ENCODE results near the gene SOX6.

Gene SOX6

GRCh38 chr11:15972838-15973237 lies 383.5 kb downstream of the SOX6 start:
- no peak for ATAC-seq (replicated peaks)
- no peaks in the 10 kb centered on the region for H3K36me3 Mint-ChIP-seq
- no peak overlapping the region for H3K4me3 Mint-ChIP-seq
- no peaks in the 10 kb centered on the region for H3K9me3 Mint-ChIP-seq
- no peaks in the 10 kb centered on the region for H3K4me1 Mint-ChIP-seq
- H3K27me3 Mint-ChIP-seq: no peaks in the 10 kb centered on the region
- no peak overlapping the region for H3K27ac Mint-ChIP-seq
- no peak for DNase-seq

GRCh38 chr11:15971215-15971546 lies 385.2 kb downstream of the SOX6 start:
- Mint-ChIP-seq H3K36me3 (no peaks in the 10 kb centered on the region), H3K9me3 (no peaks in the 10 kb centered on the region), H3K4me1 (no peaks in the 10 kb centered on the region), H3K27ac (no peak overlapping the region), H3K4me3 (no peak overlapping the region), H3K27me3 (no peaks in the 10 kb centered on the region)
- DNase-seq (no peak), ATAC-seq (replicated peaks) (no peak)

GRCh38 chr11:15970506-15971214 lies 385.7 kb downstream of the SOX6 start:
- ATAC-seq (replicated peaks) (no peak), DNase-seq (no peak)
- H3K9me3 Mint-ChIP-seq: no peaks in the 10 kb centered on the region
- no peaks in the 10 kb centered on the region for H3K4me1 Mint-ChIP-seq
- no peaks in the 10 kb centered on the region for H3K27me3 Mint-ChIP-seq
- H3K4me3 Mint-ChIP-seq: no peak overlapping the region
- no peaks in the 10 kb centered on the region for H3K36me3 Mint-ChIP-seq
- H3K27ac Mint-ChIP-seq: no peak overlapping the region

- ATAC-seq (replicated peaks) (no peak), DNase-seq (no peak)
- no peak overlapping the region for H3K27ac Mint-ChIP-seq
- no peak overlapping the region for H3K4me3 Mint-ChIP-seq
- no peaks in the 10 kb centered on the region for H3K36me3 Mint-ChIP-seq
- H3K4me1 Mint-ChIP-seq: no peaks in the 10 kb centered on the region
- no peaks in the 10 kb centered on the region for H3K27me3 Mint-ChIP-seq
- H3K9me3 Mint-ChIP-seq: no peaks in the 10 kb centered on the region
Observed at GRCh38 chr11:15969701-15970329, 386.5 kb downstream of the SOX6 start.

- H3K4me3 Mint-ChIP-seq: no peak overlapping the region
- no peaks in the 10 kb centered on the region for H3K4me1 Mint-ChIP-seq
- DNase-seq: no peak
- no peaks in the 10 kb centered on the region for H3K27me3 Mint-ChIP-seq
- ATAC-seq (replicated peaks): no peak
- no peaks in the 10 kb centered on the region for H3K9me3 Mint-ChIP-seq
- H3K36me3 Mint-ChIP-seq: no peaks in the 10 kb centered on the region
- H3K27ac Mint-ChIP-seq: no peak overlapping the region
Observed at GRCh38 chr11:15969281-15969680, 387.1 kb downstream of the SOX6 start.

GRCh38 chr11:15968461-15969130 lies 387.8 kb downstream of the SOX6 start:
- no peaks in the 10 kb centered on the region for H3K36me3 Mint-ChIP-seq
- no peaks in the 10 kb centered on the region for H3K4me1 Mint-ChIP-seq
- ATAC-seq (replicated peaks): no peak
- no peak overlapping the region for H3K27ac Mint-ChIP-seq
- H3K4me3 Mint-ChIP-seq: no peak overlapping the region
- no peaks in the 10 kb centered on the region for H3K27me3 Mint-ChIP-seq
- no peak for DNase-seq
- no peaks in the 10 kb centered on the region for H3K9me3 Mint-ChIP-seq

- Mint-ChIP-seq H3K27me3 (no peaks in the 10 kb centered on the region), H3K36me3 (no peaks in the 10 kb centered on the region), H3K4me1 (no peaks in the 10 kb centered on the region), H3K9me3 (no peaks in the 10 kb centered on the region), H3K4me3 (no peak overlapping the region), H3K27ac (no peak overlapping the region)
- no peak for ATAC-seq (replicated peaks)
- DNase-seq: no peak
Observed at GRCh38 chr11:15967966-15968365, 388.4 kb downstream of the SOX6 start.

GRCh38 chr11:15967166-15967565 lies 389.2 kb downstream of the SOX6 start:
- no peaks in the 10 kb centered on the region for H3K27me3 Mint-ChIP-seq
- no peak overlapping the region for H3K4me3 Mint-ChIP-seq
- DNase-seq: no peak
- no peaks in the 10 kb centered on the region for H3K36me3 Mint-ChIP-seq
- H3K27ac Mint-ChIP-seq: no peak overlapping the region
- H3K4me1 Mint-ChIP-seq: no peaks in the 10 kb centered on the region
- ATAC-seq (replicated peaks): no peak
- peaks cover 0 to 1% of the 10 kb centered on the region in 2 donors for H3K9me3 Mint-ChIP-seq

GRCh38 chr11:15965562-15966250 lies 390.6 kb downstream of the SOX6 start:
- Mint-ChIP-seq H3K27ac (no peak overlapping the region), H3K4me3 (no peak overlapping the region), H3K27me3 (no peaks in the 10 kb centered on the region), H3K4me1 (no peaks in the 10 kb centered on the region), H3K36me3 (no peaks in the 10 kb centered on the region), H3K9me3 (peaks cover 0 to 2% of the 10 kb centered on the region in 2 donors)
- ATAC-seq (replicated peaks) (no peak), DNase-seq (no peak)

- Mint-ChIP-seq H3K4me1 (no peaks in the 10 kb centered on the region), H3K36me3 (no peaks in the 10 kb centered on the region), H3K27ac (no peak overlapping the region), H3K4me3 (no peak overlapping the region), H3K27me3 (no peaks in the 10 kb centered on the region), H3K9me3 (peaks cover 0 to 2% of the 10 kb centered on the region in 2 donors)
- ATAC-seq (replicated peaks) (no peak), DNase-seq (no peak)
Observed at GRCh38 chr11:15963266-15963665, 393.1 kb downstream of the SOX6 start.

- H3K4me3 Mint-ChIP-seq: no peak overlapping the region
- no peak for ATAC-seq (replicated peaks)
- peaks cover 8% of the 10 kb centered on the region in 2 donors for H3K9me3 Mint-ChIP-seq
- no peak overlapping the region for H3K27ac Mint-ChIP-seq
- no peak for DNase-seq
- H3K27me3 Mint-ChIP-seq: no peaks in the 10 kb centered on the region
- no peaks in the 10 kb centered on the region for H3K36me3 Mint-ChIP-seq
- H3K4me1 Mint-ChIP-seq: no peaks in the 10 kb centered on the region
Observed at GRCh38 chr11:15958910-15959309, 397.4 kb downstream of the SOX6 start.

- DNase-seq (no peak), ATAC-seq (replicated peaks) (no peak)
- Mint-ChIP-seq H3K4me3 (no peak overlapping the region), H3K27me3 (no peaks in the 10 kb centered on the region), H3K27ac (no peak overlapping the region), H3K4me1 (no peaks in the 10 kb centered on the region), H3K9me3 (peaks cover 8 to 10% of the 10 kb centered on the region in 2 donors), H3K36me3 (no peaks in the 10 kb centered on the region)
Observed at GRCh38 chr11:15957234-15957633, 399.1 kb downstream of the SOX6 start.

GRCh38 chr11:15956302-15956701 lies 400.0 kb downstream of the SOX6 start:
- Mint-ChIP-seq H3K27ac (no peak overlapping the region), H3K9me3 (peaks cover 8 to 9% of the 10 kb centered on the region in 2 donors), H3K36me3 (no peaks in the 10 kb centered on the region), H3K27me3 (no peaks in the 10 kb centered on the region), H3K4me3 (no peak overlapping the region), H3K4me1 (no peaks in the 10 kb centered on the region)
- ATAC-seq (replicated peaks) (no peak), DNase-seq (no peak)

- peaks cover 8 to 9% of the 10 kb centered on the region in 2 donors for H3K9me3 Mint-ChIP-seq
- DNase-seq: no peak
Observed at GRCh38 chr11:15955595-15955994, 400.8 kb downstream of the SOX6 start.

More at GRCh38 chr11:15955595-15955994, 400.8 kb downstream of the SOX6 start:
- no peaks in the 10 kb centered on the region for H3K36me3 Mint-ChIP-seq
- H3K27me3 Mint-ChIP-seq: no peaks in the 10 kb centered on the region
- H3K27ac Mint-ChIP-seq: no peak overlapping the region
- no peak for ATAC-seq (replicated peaks)
- H3K4me1 Mint-ChIP-seq: no peaks in the 10 kb centered on the region
- no peak overlapping the region for H3K4me3 Mint-ChIP-seq

All from stimulated activated naive B cell treated with anti-CD40 and anti-IgM and Interleukin-4, amounts not matched to agents 10 μg/mL and 1 μg/mL and 100 μg/mL, for 72 hours (primary cell).